K562 (cell line): ENCODE measurements around the gene PCDHGA7. TPM values are rescaled to one million over a fixed set of nuclear protein-coding genes. Genes with fewer than 3 reads are reported as not detected.
A peak's percentile ranks its signal among the peaks of the same experiment; 100 is the strongest.

Experiments used
- CCAR2 ChIP-seq: fragments of 200-400 bp; formaldehyde crosslinking; IDR thresholded peaks from 2 replicates; pipeline ENCODE4 v1.6.1; 2017; ENCODE audit warnings: mild to moderate bottlenecking, low read depth, low read length
- SMARCC2 ChIP-seq: fragments of 450-650 bp; IDR thresholded peaks from 2 replicates; pipeline ENCODE4 v1.6.1; 2017; ENCODE audit warnings: antibody characterized with exemption, moderate library complexity, mild to moderate bottlenecking, low read depth
- polyA plus RNA-seq, 8 experiments: library from polyadenylated mRNA; depleted of rRNA in 4 of 8; stranded (reverse) in 5 of 8; unstranded in 3 of 8; fragments of >200 nt; fragmentation: Nextera tagmentation in 2 of 8; fragmentation: Illumina TruSeq in 1 of 8; extraction: Ambion mirVana in 2 of 8; extraction: Trizol in 1 of 8; gene quantifications; 2 replicates each; pipeline versions ENCODE4 v1.2.1 to v1.2.3, GENCODE V29; 2011 to 2014; ENCODE audit warnings: inconsistent platforms in 1 of 8, missing spikeins in 1 of 8
- total RNA-seq, 7 experiments: library from RNA; depleted of rRNA in 6 of 7; stranded (reverse); fragments of >200 nt in 6 of 7; fragmentation: Illumina TruSeq in 2 of 7; extraction: Trizol in 2 of 7; gene quantifications; 2 replicates each; pipeline versions ENCODE4 v1.2.1 to v1.2.3, GENCODE V29; 2011 to 2021; ENCODE audit warnings: low replicate concordance in 1 of 7
- TF ChIP-seq, protein P1 (sequence below): fragments of 450-650 bp; IDR thresholded peaks from 2 replicates; pipeline ENCODE4 v1.6.1; 2016; ENCODE audit warnings: mild to moderate bottlenecking, moderate library complexity
- TF ChIP-seq, protein P2 (sequence below): sonication (generic); formaldehyde crosslinking; IDR thresholded peaks from 2 replicates; pipeline ENCODE4 v1.5.0; 2020; ENCODE audit warnings: missing genetic modification reagents

The PCDHGA7 gene
- total and polyA plus RNA-seq, 9 of the 15 experiments (the other 6 are each of a cell fraction or from before 2014, with no cell fraction given): 0.03 to 0.11 (median 0.06) TPM; not detected in 5

DNA sequence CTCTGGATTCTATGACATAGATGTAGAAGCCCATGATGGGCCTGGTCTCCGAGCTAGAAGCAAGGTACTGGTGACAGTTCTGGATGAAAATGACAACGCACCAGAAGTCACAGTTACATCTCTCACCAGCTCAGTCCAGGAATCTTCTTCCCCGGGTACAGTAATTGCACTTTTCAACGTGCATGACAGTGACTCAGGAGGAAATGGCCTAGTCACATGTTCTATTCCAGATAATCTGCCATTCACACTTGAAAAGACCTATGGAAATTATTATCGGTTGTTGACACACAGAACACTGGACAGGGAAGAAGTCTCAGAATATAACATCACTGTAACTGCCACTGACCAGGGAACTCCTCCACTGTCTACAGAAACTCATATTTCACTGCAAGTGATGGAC is 26.4 kb upstream of the PCDHGA7 start (continued):
- TF ChIP-seq, protein P1, sequence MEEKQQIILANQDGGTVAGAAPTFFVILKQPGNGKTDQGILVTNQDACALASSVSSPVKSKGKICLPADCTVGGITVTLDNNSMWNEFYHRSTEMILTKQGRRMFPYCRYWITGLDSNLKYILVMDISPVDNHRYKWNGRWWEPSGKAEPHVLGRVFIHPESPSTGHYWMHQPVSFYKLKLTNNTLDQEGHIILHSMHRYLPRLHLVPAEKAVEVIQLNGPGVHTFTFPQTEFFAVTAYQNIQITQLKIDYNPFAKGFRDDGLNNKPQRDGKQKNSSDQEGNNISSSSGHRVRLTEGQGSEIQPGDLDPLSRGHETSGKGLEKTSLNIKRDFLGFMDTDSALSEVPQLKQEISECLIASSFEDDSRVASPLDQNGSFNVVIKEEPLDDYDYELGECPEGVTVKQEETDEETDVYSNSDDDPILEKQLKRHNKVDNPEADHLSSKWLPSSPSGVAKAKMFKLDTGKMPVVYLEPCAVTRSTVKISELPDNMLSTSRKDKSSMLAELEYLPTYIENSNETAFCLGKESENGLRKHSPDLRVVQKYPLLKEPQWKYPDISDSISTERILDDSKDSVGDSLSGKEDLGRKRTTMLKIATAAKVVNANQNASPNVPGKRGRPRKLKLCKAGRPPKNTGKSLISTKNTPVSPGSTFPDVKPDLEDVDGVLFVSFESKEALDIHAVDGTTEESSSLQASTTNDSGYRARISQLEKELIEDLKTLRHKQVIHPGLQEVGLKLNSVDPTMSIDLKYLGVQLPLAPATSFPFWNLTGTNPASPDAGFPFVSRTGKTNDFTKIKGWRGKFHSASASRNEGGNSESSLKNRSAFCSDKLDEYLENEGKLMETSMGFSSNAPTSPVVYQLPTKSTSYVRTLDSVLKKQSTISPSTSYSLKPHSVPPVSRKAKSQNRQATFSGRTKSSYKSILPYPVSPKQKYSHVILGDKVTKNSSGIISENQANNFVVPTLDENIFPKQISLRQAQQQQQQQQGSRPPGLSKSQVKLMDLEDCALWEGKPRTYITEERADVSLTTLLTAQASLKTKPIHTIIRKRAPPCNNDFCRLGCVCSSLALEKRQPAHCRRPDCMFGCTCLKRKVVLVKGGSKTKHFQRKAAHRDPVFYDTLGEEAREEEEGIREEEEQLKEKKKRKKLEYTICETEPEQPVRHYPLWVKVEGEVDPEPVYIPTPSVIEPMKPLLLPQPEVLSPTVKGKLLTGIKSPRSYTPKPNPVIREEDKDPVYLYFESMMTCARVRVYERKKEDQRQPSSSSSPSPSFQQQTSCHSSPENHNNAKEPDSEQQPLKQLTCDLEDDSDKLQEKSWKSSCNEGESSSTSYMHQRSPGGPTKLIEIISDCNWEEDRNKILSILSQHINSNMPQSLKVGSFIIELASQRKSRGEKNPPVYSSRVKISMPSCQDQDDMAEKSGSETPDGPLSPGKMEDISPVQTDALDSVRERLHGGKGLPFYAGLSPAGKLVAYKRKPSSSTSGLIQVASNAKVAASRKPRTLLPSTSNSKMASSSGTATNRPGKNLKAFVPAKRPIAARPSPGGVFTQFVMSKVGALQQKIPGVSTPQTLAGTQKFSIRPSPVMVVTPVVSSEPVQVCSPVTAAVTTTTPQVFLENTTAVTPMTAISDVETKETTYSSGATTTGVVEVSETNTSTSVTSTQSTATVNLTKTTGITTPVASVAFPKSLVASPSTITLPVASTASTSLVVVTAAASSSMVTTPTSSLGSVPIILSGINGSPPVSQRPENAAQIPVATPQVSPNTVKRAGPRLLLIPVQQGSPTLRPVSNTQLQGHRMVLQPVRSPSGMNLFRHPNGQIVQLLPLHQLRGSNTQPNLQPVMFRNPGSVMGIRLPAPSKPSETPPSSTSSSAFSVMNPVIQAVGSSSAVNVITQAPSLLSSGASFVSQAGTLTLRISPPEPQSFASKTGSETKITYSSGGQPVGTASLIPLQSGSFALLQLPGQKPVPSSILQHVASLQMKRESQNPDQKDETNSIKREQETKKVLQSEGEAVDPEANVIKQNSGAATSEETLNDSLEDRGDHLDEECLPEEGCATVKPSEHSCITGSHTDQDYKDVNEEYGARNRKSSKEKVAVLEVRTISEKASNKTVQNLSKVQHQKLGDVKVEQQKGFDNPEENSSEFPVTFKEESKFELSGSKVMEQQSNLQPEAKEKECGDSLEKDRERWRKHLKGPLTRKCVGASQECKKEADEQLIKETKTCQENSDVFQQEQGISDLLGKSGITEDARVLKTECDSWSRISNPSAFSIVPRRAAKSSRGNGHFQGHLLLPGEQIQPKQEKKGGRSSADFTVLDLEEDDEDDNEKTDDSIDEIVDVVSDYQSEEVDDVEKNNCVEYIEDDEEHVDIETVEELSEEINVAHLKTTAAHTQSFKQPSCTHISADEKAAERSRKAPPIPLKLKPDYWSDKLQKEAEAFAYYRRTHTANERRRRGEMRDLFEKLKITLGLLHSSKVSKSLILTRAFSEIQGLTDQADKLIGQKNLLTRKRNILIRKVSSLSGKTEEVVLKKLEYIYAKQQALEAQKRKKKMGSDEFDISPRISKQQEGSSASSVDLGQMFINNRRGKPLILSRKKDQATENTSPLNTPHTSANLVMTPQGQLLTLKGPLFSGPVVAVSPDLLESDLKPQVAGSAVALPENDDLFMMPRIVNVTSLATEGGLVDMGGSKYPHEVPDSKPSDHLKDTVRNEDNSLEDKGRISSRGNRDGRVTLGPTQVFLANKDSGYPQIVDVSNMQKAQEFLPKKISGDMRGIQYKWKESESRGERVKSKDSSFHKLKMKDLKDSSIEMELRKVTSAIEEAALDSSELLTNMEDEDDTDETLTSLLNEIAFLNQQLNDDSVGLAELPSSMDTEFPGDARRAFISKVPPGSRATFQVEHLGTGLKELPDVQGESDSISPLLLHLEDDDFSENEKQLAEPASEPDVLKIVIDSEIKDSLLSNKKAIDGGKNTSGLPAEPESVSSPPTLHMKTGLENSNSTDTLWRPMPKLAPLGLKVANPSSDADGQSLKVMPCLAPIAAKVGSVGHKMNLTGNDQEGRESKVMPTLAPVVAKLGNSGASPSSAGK: peak; percentile 52; the same call in 1 of the 2 replicates
- no peak for TF ChIP-seq SMARCC2
- no peak for TF ChIP-seq CCAR2
- TF ChIP-seq, protein P2, sequence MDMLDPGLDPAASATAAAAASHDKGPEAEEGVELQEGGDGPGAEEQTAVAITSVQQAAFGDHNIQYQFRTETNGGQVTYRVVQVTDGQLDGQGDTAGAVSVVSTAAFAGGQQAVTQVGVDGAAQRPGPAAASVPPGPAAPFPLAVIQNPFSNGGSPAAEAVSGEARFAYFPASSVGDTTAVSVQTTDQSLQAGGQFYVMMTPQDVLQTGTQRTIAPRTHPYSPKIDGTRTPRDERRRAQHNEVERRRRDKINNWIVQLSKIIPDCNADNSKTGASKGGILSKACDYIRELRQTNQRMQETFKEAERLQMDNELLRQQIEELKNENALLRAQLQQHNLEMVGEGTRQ: peak; percentile 16; the same call in 1 of the 2 replicates
- TF ChIP-seq, all 486 proteins: peak for 7
